Adrenal gland (tissue), 12 donors: ENCODE results near the gene KCNMA1. TPM values are rescaled to one million over a fixed set of nuclear protein-coding genes. Genes with fewer than 3 reads are reported as not detected.

Source experiments
- DNase-seq, 7 donors: peaks; one replicate each; pipeline ENCODE4 v3.0.0-alpha.2; 2019 to 2020
- H3K27ac ChIP-seq, 5 donors: fragments of 200-600 bp; sonication (generic) in 4 of 5; 1 replicate in 3 of 5; 2 replicates in 2 of 5; pipeline versions ENCODE4 v1.5.1 to v1.8.0; 2016 to 2020; ENCODE audit warnings: mild to moderate bottlenecking in 1 of 5
- H3K27me3 ChIP-seq: fragments of 200-600 bp; 2 replicates; pipeline ENCODE4 v1.8.0; 2021
- H3K36me3 ChIP-seq, 2 donors: fragments of 200-600 bp; replicated peaks in 1 of 2; 1 replicate in 1 of 2; 2 replicates in 1 of 2; pipeline versions ENCODE4 v1.5.1 to v1.8.0; 2018 to 2022
- H3K4me1 ChIP-seq, 2 donors: fragments of 200-600 bp; replicated peaks in 1 of 2; 1 replicate in 1 of 2; 2 replicates in 1 of 2; pipeline versions ENCODE4 v1.5.1 to v1.8.0; 2018 to 2021
- H3K4me3 ChIP-seq, 4 donors: fragments of 200-600 bp; sonication (generic) in 3 of 4; one replicate each; pipeline ENCODE4 v1.5.1; 2016 to 2018
- H3K9me3 ChIP-seq, 3 donors: fragments of 200-600 bp; sonication (generic) in 1 of 3; replicated peaks in 1 of 3; 1 replicate in 2 of 3; 2 replicates in 1 of 3; pipeline versions ENCODE4 v1.5.1 to v1.8.0; 2016 to 2021
- POLR2A ChIP-seq, 2 donors: fragments of 450-650 bp; IDR thresholded peaks; one replicate each; pipeline ENCODE4 v1.6.1; 2017; ENCODE audit warnings: antibody characterized with exemption in 2 of 2, mild to moderate bottlenecking in 2 of 2, moderate library complexity in 1 of 2
- WGBS, 4 donors: extraction: QIAGEN DNeasy Blood & Tissue Kit in 2 of 4; methylation state at CpG; one replicate each; pipeline versions ENCODE4 v1.1.5 to v1.1.7; 2013 to 2017; 5-methylcytosine and 5-hydroxymethylcytosine counted together
- intact Hi-C, 2 donors: fragments of 100-400 bp; cut with DNase I; formaldehyde crosslinking; loops; one replicate each; pipeline versions ENCODE4 v1.14.1 to v1.15.0; 2022 to 2023
- polyA plus RNA-seq, 3 donors: library from polyadenylated mRNA; stranded (reverse); fragments of 200-250 nt in 2 of 3; fragments of 350-450 nt in 1 of 3; fragmentation: Illumina TruSeq in 1 of 3; extraction: RNeasy Lipid Tissue Mini Kit (QIAGEN cat#74804) in 1 of 3; gene quantifications; one replicate each; pipeline ENCODE4 v1.2.3, GENCODE V29; 2013 to 2014
- total RNA-seq, 9 donors: library from RNA; depleted of rRNA in 4 of 9; stranded (reverse); fragments of >200 nt in 4 of 9; fragments of 120-200 nt in 1 of 9; fragmentation: NEBNext Ultra II Directional in 1 of 9; extraction: Animal tissue kit (Norgen Biotek cat#: 25700) in 1 of 9; gene quantifications; one replicate each; pipeline versions ENCODE4 v1.1.0 to v1.2.4, GENCODE V29; 2013 to 2023
- TF ChIP-seq, protein P1 (sequence below), 6 experiments: fragments of 450-650 bp in 4 of 6; fragments of 200-600 bp in 2 of 6; sonication (generic) in 1 of 6; IDR thresholded peaks; 1 replicate in 5 of 6; 2 replicates in 1 of 6; pipeline versions ENCODE4 v1.5.1 to v1.8.0; 2016 to 2021; ENCODE audit warnings: antibody characterized with exemption in 6 of 6, mild to moderate bottlenecking in 2 of 6, moderate library complexity in 1 of 6
- donor health status: healthy with polysubstance abuse.
- donor health status: Bipolar disorder and iron deficiency.
- donor health status: DM: yes; HTN: yes; CAD: no.
- donor health status: DM: no; HTN: no; CAD: no.
- donor health status: DM: no; HTN: no; CAD: no.
- donor health status: DM: yes; HTN: yes; CAD: no.

KCNMA1 gene
- total and polyA plus RNA-seq, 12 donors = 6.4 to 37.7 (median 13.4) TPM

DNA sequence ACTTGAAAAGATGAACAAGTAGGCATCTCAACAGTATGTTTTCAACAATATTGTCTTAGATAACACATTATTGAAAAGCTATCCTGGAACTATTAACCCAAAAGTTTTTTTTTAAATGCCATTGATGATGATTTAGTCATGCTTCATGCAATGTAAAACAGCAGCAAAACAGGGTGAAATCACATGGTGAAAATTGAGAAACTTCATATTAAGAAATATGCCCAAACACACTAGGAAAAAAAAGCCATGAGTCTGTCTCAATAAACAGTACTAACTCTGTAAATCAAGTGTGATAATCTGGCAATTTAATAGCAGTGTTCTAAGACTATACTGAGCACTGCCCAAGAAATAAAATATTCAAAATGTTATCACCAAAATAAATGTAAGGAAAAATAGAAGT, 613.1 kb downstream of the KCNMA1 start:
- H3K4me1 ChIP-seq = peaks cover 0 to 4% of the 10 kb centered on the region in 2 donors
- H3K27ac ChIP-seq = no peak overlapping the region
- H3K27me3 ChIP-seq = no peaks in the 10 kb centered on the region
- intact Hi-C loops = no loop called here
- no peaks in the 10 kb centered on the region for H3K36me3 ChIP-seq
- no peak for TF ChIP-seq POLR2A (IDR thresholded peaks at IDR 0.05)
- TF ChIP-seq, protein P1, sequence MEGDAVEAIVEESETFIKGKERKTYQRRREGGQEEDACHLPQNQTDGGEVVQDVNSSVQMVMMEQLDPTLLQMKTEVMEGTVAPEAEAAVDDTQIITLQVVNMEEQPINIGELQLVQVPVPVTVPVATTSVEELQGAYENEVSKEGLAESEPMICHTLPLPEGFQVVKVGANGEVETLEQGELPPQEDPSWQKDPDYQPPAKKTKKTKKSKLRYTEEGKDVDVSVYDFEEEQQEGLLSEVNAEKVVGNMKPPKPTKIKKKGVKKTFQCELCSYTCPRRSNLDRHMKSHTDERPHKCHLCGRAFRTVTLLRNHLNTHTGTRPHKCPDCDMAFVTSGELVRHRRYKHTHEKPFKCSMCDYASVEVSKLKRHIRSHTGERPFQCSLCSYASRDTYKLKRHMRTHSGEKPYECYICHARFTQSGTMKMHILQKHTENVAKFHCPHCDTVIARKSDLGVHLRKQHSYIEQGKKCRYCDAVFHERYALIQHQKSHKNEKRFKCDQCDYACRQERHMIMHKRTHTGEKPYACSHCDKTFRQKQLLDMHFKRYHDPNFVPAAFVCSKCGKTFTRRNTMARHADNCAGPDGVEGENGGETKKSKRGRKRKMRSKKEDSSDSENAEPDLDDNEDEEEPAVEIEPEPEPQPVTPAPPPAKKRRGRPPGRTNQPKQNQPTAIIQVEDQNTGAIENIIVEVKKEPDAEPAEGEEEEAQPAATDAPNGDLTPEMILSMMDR (IDR thresholded peaks at IDR 0.05) = no peak
- no peak overlapping the region for H3K4me3 ChIP-seq
- H3K9me3 ChIP-seq = no peaks in the 10 kb centered on the region
- DNase-seq = no peak

DNA sequence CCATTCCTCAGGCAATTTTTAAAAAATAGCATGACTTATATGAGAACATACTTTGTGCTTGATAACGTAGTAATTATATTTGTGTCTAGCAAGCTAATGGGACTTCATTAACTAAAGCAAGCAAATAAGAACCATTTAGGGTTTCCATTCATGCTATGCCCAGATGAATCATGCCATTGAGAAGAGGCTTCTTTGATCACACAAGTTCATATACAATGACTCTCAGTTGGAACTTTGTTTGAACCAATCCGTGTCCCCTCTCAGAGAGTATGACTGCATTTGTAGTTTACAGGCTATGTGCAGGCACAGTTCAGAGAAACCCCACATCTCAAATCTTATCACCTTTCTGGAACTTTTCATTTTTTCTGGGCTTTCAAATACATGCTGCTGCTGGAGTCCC, 614.2 kb downstream of the KCNMA1 start:
- 84 to 94% (median 89%) methylated on average over 2 of the region's 2 CpGs for whole genome bisulfite sequencing, 4 donors

DNA sequence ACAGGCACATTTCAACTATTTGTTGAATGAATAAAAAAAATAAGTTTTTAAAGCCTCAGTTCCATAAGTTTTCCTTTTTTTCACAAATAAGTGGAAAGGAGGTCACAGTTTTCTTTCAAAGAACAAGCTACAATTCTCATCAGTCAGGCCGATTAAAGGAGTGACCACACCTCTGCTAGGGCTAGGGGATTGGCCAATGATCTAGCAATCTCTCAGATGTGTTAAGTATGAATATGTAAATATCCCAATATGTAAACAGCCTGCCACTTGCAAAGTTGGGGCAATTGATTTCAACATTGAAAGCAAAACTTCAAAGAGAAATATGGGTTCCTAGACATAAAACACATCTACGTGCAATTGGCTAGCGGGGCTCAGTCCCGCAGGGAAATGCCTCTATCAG, 614.9 kb downstream of the KCNMA1 start:
- H3K36me3 ChIP-seq = no peaks in the 10 kb centered on the region
- H3K27ac ChIP-seq = no peak overlapping the region
- no peak overlapping the region for H3K4me3 ChIP-seq
- intact Hi-C loops = no loop called here
- no peaks in the 10 kb centered on the region for H3K27me3 ChIP-seq
- no peak for DNase-seq
- 61 to 90% (median 86%) methylated on average over 4 of the region's 4 CpGs for WGBS, 4 donors
- no peak for TF ChIP-seq POLR2A (IDR thresholded peaks at IDR 0.05)
- peaks cover 0 to 4% of the 10 kb centered on the region in 2 donors for H3K4me1 ChIP-seq
- H3K9me3 ChIP-seq = no peaks in the 10 kb centered on the region

More for the DNA sequence above, 614.2 kb downstream of the KCNMA1 start:
- Histone ChIP-seq H3K27ac (no peak overlapping the region), H3K4me3 (no peak overlapping the region), H3K27me3 (no peaks in the 10 kb centered on the region), H3K36me3 (no peaks in the 10 kb centered on the region), H3K9me3 (no peaks in the 10 kb centered on the region), H3K4me1 (peaks cover 0 to 4% of the 10 kb centered on the region in 2 donors)
- intact Hi-C loops = no loop called here
- TF ChIP-seq, protein P1 (IDR thresholded peaks at IDR 0.05) = no peak
- TF ChIP-seq POLR2A (IDR thresholded peaks at IDR 0.05) = no peak
- DNase-seq = no peak

DNA sequence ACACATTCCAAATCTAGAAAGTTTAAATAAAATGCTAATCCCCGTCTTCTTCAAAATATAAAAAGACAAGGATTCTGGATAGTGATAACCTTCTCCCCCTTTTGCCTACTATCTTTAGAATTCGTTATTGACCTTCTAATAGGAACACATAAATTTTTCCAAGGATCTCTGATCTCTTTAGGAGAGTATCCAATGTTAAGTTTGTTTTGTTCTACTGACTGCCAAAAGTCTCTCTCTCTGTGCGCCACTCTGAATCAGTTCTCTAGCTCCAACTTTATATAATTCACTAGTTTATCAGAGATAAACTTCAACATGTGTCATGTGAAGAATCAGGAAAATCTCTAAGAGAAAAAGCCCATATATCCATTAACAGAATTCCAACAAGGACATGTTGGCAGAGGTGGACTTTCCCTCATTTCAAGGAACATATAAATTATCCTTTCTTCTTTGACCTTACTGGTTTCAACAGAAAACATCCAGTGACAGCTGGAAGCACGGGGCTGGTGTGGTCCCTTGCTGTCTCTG, 615.6 kb downstream of the KCNMA1 start:
- peak overlapping the region in 1 of 4 donors; percentile 11 for H3K4me3 ChIP-seq
- H3K36me3 ChIP-seq = no peaks in the 10 kb centered on the region
- H3K9me3 ChIP-seq = no peaks in the 10 kb centered on the region
- H3K27me3 ChIP-seq = no peaks in the 10 kb centered on the region
- intact Hi-C loops = no loop called here
- no peak overlapping the region for H3K27ac ChIP-seq
- TF ChIP-seq, protein P1 (IDR thresholded peaks at IDR 0.05) = no peak
- TF ChIP-seq POLR2A (IDR thresholded peaks at IDR 0.05) = no peak
- H3K4me1 ChIP-seq = peaks cover 0 to 4% of the 10 kb centered on the region in 2 donors
- DNase-seq = no peak
- 21 to 31% (median 28%) methylated on average over 4 of the region's 4 CpGs for WGBS, 4 donors

DNA sequence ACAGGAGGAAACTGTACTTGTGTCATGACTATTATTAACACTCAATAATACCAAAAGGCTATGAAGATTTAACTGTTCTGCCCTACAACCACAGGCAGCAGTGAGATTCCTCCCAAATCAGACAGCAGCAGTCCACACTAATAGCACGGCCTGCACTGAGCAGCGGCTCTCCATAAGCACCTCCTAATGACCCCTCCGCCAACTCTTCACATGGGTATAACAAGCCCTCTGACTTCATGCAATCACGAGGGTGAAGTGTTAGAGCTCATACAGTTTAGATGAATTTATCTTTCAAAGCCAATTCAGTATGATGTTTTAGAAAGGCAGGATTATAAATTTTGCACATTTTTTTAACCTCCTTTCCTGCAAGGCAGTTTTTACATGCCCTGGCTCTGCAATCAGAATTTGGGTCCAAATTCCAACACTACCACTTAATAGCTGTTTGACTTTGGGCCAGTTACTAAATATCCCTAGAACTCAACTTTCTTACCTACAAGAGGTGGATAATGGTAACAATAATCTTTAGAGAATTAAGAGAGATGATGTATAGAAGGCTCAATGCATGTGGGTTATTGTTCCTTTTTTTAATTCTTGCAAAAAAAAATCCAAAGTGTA, 617.1 kb downstream of the KCNMA1 start:
- intact Hi-C loops = no loop called here
- Histone ChIP-seq H3K9me3 (no peaks in the 10 kb centered on the region), H3K36me3 (no peaks in the 10 kb centered on the region), H3K4me3 (no peak overlapping the region), H3K27ac (no peak overlapping the region), H3K27me3 (no peaks in the 10 kb centered on the region), H3K4me1 (peaks cover 0 to 4% of the 10 kb centered on the region in 2 donors)
- 87 to 92% (median 90%) methylated on average over 4 of the region's 4 CpGs for WGBS, 4 donors
- DNase-seq = no peak
- no peak for TF ChIP-seq POLR2A (IDR thresholded peaks at IDR 0.05)
- TF ChIP-seq, protein P1 (IDR thresholded peaks at IDR 0.05) = no peak
